Renal cortical epithelial cell (primary cell): ENCODE results near the gene NBPF10. TPM values are rescaled to one million over a fixed set of nuclear protein-coding genes. Genes with fewer than 3 reads are reported as not detected.
"Not testable (repeated sequence)": the region's sequence is repeated elsewhere in the genome, so short reads cannot be mapped to it uniquely, and the experiment has no call there.

Source experiments
- DNase-seq: peaks from one replicate; pipeline ENCODE4 v3.0.0-alpha.2; 2011; ENCODE audit warnings: low read depth
- total RNA-seq: library from RNA; depleted of rRNA; stranded (reverse); fragments of >200 nt; gene quantifications from 2 replicates; pipeline ENCODE4 v1.2.3, GENCODE V29; 2014

The NBPF10 gene
- 1.0 and 2.2 TPM in 2 replicates for total RNA-seq

GRCh38 chr1:146144465-146144864 is at the start of gene NBPF10:
Gene NBPF10 (minus strand): TSS chr1:146144804. CDS start chr1:146144769, 35 bp downstream.
- not testable (repeated sequence) for DNase-seq

- DNase-seq = not testable (repeated sequence)
Measured at GRCh38 chr1:146174531-146174930, 29.9 kb upstream of the NBPF10 start.

GRCh38 chr1:146167740-146168139 is 23.1 kb upstream of the NBPF10 start:
- not testable (repeated sequence) for DNase-seq

GRCh38 chr1:146167273-146167672 is 22.7 kb upstream of the NBPF10 start:
- DNase-seq = not testable (repeated sequence)

Other genes with a start within 250 kb of the NBPF10 start
- gene ITGA10, start 234.8 kb downstream of the NBPF10 start, total RNA-seq = under 0.01 and 0.65 TPM in 2 replicates
- 39.6 and 40.6 TPM in 2 replicates for gene PEX11B, start 226.1 kb downstream of the NBPF10 start, total RNA-seq
- gene RBM8A, start 217.3 kb downstream of the NBPF10 start, total RNA-seq = 209 and 238 TPM in 2 replicates
- gene LIX1L, start 186.8 kb downstream of the NBPF10 start, total RNA-seq = 15.8 TPM in 2 replicates
- gene ANKRD34A, start 180.2 kb downstream of the NBPF10 start, total RNA-seq = 0.15 TPM in 1 of 2 replicates, not detected in the other
- gene POLR3GL, start 180.1 kb downstream of the NBPF10 start, total RNA-seq = 8.9 and 12.4 TPM in 2 replicates
- 294 and 1,145 TPM in 2 replicates for gene TXNIP, start 148.2 kb downstream of the NBPF10 start, total RNA-seq
- gene HJV, start 123.1 kb downstream of the NBPF10 start, total RNA-seq = not detected in 2 replicates
- 42.0 and 65.5 TPM in 2 replicates for gene NOTCH2NLA, start 84.2 kb upstream of the NBPF10 start, total RNA-seq